HEK293 (cell line): Measurements from ENCODE around the gene MAP3K14.

Experiments used
- CTCF ChIA-PET: fragments of 350-600 bp; formaldehyde crosslinking; extraction: SDS; loops from one replicate; lab custom pipeline; 2021; ENCODE audit warnings: antibody characterized with exemption; lab: Yijun Ruan, JAX
- POLR2A ChIA-PET: fragments of 300-600 bp; formaldehyde crosslinking; extraction: SDS; loops from one replicate; lab custom pipeline; 2020; ENCODE audit warnings: antibody characterized with exemption, inconsistent platforms; lab: Yijun Ruan, JAX
- H3K27ac ChIP-seq: fragments of 200-500 bp; sonication (Bioruptor generic); 2 replicates; pipeline ENCODE4 v1.5.1; 2014; ENCODE audit warnings: low read depth, low read length, control low read depth, inconsistent platforms; ENCODE audit errors: extremely low read depth
- H3K36me3 ChIP-seq, 2 experiments: fragments of 200-500 bp in 1 of 2; sonication (Bioruptor generic) in 1 of 2; 1 replicate in 1 of 2; 2 replicates in 1 of 2; pipeline ENCODE4 v1.5.1; 2014 to 2017; ENCODE audit warnings: inconsistent platforms in 2 of 2, low read length in 2 of 2; ENCODE audit not compliant: control insufficient read depth in 2 of 2, insufficient read depth in 1 of 2
- H3K4me1 ChIP-seq: fragments of 200-500 bp; sonication (Bioruptor generic); 2 replicates; pipeline ENCODE4 v1.5.1; 2014; ENCODE audit warnings: mild to moderate bottlenecking, low read length, inconsistent platforms; ENCODE audit not compliant: control insufficient read depth, insufficient read depth
- H3K4me3 ChIP-seq: 2 replicates; pipeline ENCODE4 v1.5.1; 2011; ENCODE audit warnings: low read depth, mild to moderate bottlenecking, control low read depth, low read length, moderate library complexity
- H3K9me3 ChIP-seq: fragments of 200-500 bp; sonication (Bioruptor generic); 2 replicates; pipeline ENCODE4 v1.5.1; 2014; ENCODE audit warnings: low read depth, low read length, inconsistent platforms; ENCODE audit not compliant: control insufficient read depth, insufficient read depth
- BCL11A ChIP-seq: fragments of 450-650 bp; formaldehyde crosslinking; IDR thresholded peaks from 2 replicates; pipeline ENCODE4 v1.5.1; 2016; ENCODE audit warnings: low read depth, missing biosample characterization, missing genetic modification characterization
- FEZF1 ChIP-seq: fragments of 450-650 bp; formaldehyde crosslinking; IDR thresholded peaks from 2 replicates; pipeline ENCODE4 v1.5.1; 2016; ENCODE audit warnings: missing biosample characterization, missing genetic modification characterization
- GFI1B ChIP-seq: fragments of 450-650 bp; formaldehyde crosslinking; IDR thresholded peaks from 2 replicates; pipeline ENCODE4 v1.5.1; 2016; ENCODE audit warnings: missing biosample characterization, missing genetic modification characterization
- GLIS2 ChIP-seq: fragments of 450-650 bp; formaldehyde crosslinking; IDR thresholded peaks from 2 replicates; pipeline ENCODE4 v1.5.1; 2016; ENCODE audit warnings: missing biosample characterization, missing genetic modification characterization
- HOXC10 ChIP-seq: sonication (generic); formaldehyde crosslinking; IDR thresholded peaks from 2 replicates; pipeline ENCODE4 v1.8.1; 2023; ENCODE audit warnings: mild to moderate bottlenecking, missing genetic modification reagents
- KLF1 ChIP-seq: fragments of 450-650 bp; formaldehyde crosslinking; IDR thresholded peaks from 2 replicates; pipeline ENCODE4 v1.5.1; 2016; ENCODE audit warnings: missing biosample characterization, missing genetic modification characterization
- RBAK ChIP-seq: fragments of 450-650 bp; formaldehyde crosslinking; IDR thresholded peaks from 2 replicates; pipeline ENCODE4 v1.5.1; 2016; ENCODE audit warnings: missing biosample characterization, missing genetic modification characterization
- SCRT1 ChIP-seq: fragments of 450-650 bp; formaldehyde crosslinking; IDR thresholded peaks from 2 replicates; pipeline ENCODE4 v1.5.1; 2016; ENCODE audit warnings: missing biosample characterization, missing genetic modification characterization, borderline replicate concordance
- ZBTB1 ChIP-seq: fragments of 450-650 bp; formaldehyde crosslinking; IDR thresholded peaks from 2 replicates; pipeline ENCODE4 v1.5.1; 2016; ENCODE audit warnings: missing biosample characterization, missing genetic modification characterization
- ZBTB48 ChIP-seq: fragments of 450-650 bp; formaldehyde crosslinking; IDR thresholded peaks from 2 replicates; pipeline ENCODE4 v1.5.1; 2016; ENCODE audit warnings: missing biosample characterization, missing genetic modification characterization
- ZNF114 ChIP-seq: fragments of 450-650 bp; formaldehyde crosslinking; IDR thresholded peaks from 2 replicates; pipeline ENCODE4 v1.5.0; 2017; ENCODE audit warnings: missing biosample characterization, missing genetic modification characterization
- ZNF133 ChIP-seq: fragments of 450-650 bp; formaldehyde crosslinking; IDR thresholded peaks from 2 replicates; pipeline ENCODE4 v1.5.1; 2016; ENCODE audit warnings: missing biosample characterization, missing genetic modification characterization
- ZNF174 ChIP-seq: fragments of 450-650 bp; formaldehyde crosslinking; IDR thresholded peaks from 2 replicates; pipeline ENCODE4 v1.5.0; 2017; ENCODE audit warnings: missing biosample characterization, mild to moderate bottlenecking, missing genetic modification characterization
- ZNF311 ChIP-seq: fragments of 450-650 bp; formaldehyde crosslinking; IDR thresholded peaks from 2 replicates; pipeline ENCODE4 v1.5.1; 2017; ENCODE audit warnings: missing biosample characterization, missing genetic modification characterization, borderline replicate concordance
- ZNF350 ChIP-seq: fragments of 450-650 bp; formaldehyde crosslinking; IDR thresholded peaks from 2 replicates; pipeline ENCODE4 v1.5.0; 2017; ENCODE audit warnings: missing biosample characterization, mild to moderate bottlenecking, missing genetic modification characterization
- ZNF433 ChIP-seq: fragments of 450-650 bp; formaldehyde crosslinking; IDR thresholded peaks from 2 replicates; pipeline ENCODE4 v1.5.1; 2016; ENCODE audit warnings: missing biosample characterization, missing genetic modification characterization, low read depth
- ZNF473 ChIP-seq: fragments of 450-650 bp; formaldehyde crosslinking; IDR thresholded peaks from 2 replicates; pipeline ENCODE4 v1.5.1; 2017; ENCODE audit warnings: missing biosample characterization, missing genetic modification characterization
- ZNF501 ChIP-seq: fragments of 450-650 bp; formaldehyde crosslinking; IDR thresholded peaks from 2 replicates; pipeline ENCODE4 v1.5.1; 2016; ENCODE audit warnings: missing biosample characterization, missing genetic modification characterization
- ZNF626 ChIP-seq: fragments of 450-650 bp; sonication (Bioruptor Pico); formaldehyde crosslinking; IDR thresholded peaks from 2 replicates; pipeline ENCODE4 v1.5.1; 2018; ENCODE audit warnings: missing biosample characterization, missing genetic modification characterization, inconsistent platforms
- ZNF660 ChIP-seq: fragments of 450-650 bp; IDR thresholded peaks from 2 replicates; pipeline ENCODE4 v1.5.1; 2018; ENCODE audit warnings: missing biosample characterization, mild to moderate bottlenecking, missing genetic modification characterization
- ZNF76 ChIP-seq: fragments of 450-650 bp; formaldehyde crosslinking; IDR thresholded peaks from 2 replicates; pipeline ENCODE4; 2016; ENCODE audit warnings: low read depth, missing biosample characterization, missing genetic modification characterization, borderline replicate concordance
- TF ChIP-seq, protein P1 (sequence below): fragments of 450-650 bp; IDR thresholded peaks from 2 replicates; pipeline ENCODE4 v1.5.1; 2018; ENCODE audit warnings: missing biosample characterization, mild to moderate bottlenecking, missing genetic modification characterization
- TF ChIP-seq, protein P2 (sequence below): fragments of 450-650 bp; formaldehyde crosslinking; IDR thresholded peaks from 2 replicates; pipeline ENCODE4 v1.5.1; 2016; ENCODE audit warnings: missing biosample characterization, missing genetic modification characterization
- TF ChIP-seq, protein P3 (sequence below): fragments of 450-650 bp; formaldehyde crosslinking; IDR thresholded peaks from 2 replicates; pipeline ENCODE4 v1.5.1; 2016; ENCODE audit warnings: missing biosample characterization, missing genetic modification characterization
- TF ChIP-seq, protein P4 (sequence below): fragments of 450-650 bp; formaldehyde crosslinking; IDR thresholded peaks from 2 replicates; pipeline ENCODE4 v1.5.1; 2016; ENCODE audit warnings: missing biosample characterization, missing genetic modification characterization, borderline replicate concordance

The MAP3K14 gene

DNA sequence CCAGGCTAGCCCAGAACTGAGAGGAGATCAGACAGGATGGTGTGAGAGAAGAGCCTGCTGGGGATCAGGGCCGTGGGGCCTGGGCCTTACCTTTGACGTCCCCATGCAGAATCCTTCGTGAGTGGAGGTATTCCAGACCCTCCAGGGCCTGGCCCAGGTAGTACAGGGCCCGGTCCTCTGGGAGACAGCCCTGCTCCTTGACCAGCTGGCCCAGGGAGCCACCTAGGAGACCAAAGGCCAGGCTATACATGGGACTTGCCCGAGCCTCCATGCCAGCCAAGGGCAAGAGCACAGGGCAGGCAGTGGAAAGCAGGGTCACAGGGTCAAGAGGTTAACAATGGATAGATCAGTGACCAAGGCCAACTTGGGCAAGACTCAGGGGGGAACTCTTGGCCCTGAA is 42.8 kb downstream of the MAP3K14 start:
- Histone ChIP-seq H3K36me3 (peaks cover 18 to 43% of the 10 kb centered on the region in 2 experiments; a peak in 2 of 3 replicates), H3K27ac (no peak overlapping the region), H3K9me3 (no peaks in the 10 kb centered on the region), H3K4me1 (peaks cover 5% of the 10 kb centered on the region), H3K4me3 (no peak overlapping the region)
- POLR2A ChIA-PET, result no interaction called here
- TF ChIP-seq KLF1, result no peak
- no peak for TF ChIP-seq ZNF350 (tag by site-specific recombination)
- TF ChIP-seq ZNF501, result no peak
- no peak for TF ChIP-seq ZNF76 (tag by site-specific recombination)
- no peak for TF ChIP-seq ZNF473 (tag by site-specific recombination)
- TF ChIP-seq GLIS2 (tag by site-specific recombination), result no peak
- no peak for TF ChIP-seq FEZF1
- CTCF ChIA-PET, result interaction anchor here (0.7 to 12.0 kb wide), 6 partner anchors 10 to 116 kb away, joined by 3 to 357 read pairs (median 5); no protein-coding TSS in a partner anchor

DNA sequence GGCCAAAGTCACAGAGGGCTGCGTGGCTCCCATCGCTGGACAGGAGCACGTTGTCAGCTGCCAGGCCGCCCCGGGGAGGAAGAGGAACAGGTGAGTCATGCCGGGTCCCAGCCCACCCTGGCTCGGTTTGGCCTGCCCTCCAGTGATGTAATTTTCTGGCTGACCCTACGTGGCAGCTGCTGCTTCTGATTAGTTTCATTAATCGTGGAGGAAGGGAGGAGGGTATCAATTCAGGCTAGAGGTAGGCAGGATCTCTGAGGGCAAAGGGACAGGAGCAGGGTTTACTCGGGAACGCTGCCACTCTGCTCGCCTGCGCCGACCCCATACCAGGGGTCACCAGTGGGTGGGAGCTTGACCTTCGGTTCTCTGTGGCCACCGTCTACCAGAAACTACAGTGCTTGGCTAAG is 43.3 kb downstream of the MAP3K14 start:
- TF ChIP-seq ZNF133 (tag by site-specific recombination), result no peak
- TF ChIP-seq ZNF350 (tag by site-specific recombination), result no peak
- no peak for TF ChIP-seq ZNF433
- no peak for TF ChIP-seq ZNF311 (tag by site-specific recombination)
- no peak for TF ChIP-seq ZNF114
- no peak for TF ChIP-seq ZBTB48
- TF ChIP-seq, protein P1, sequence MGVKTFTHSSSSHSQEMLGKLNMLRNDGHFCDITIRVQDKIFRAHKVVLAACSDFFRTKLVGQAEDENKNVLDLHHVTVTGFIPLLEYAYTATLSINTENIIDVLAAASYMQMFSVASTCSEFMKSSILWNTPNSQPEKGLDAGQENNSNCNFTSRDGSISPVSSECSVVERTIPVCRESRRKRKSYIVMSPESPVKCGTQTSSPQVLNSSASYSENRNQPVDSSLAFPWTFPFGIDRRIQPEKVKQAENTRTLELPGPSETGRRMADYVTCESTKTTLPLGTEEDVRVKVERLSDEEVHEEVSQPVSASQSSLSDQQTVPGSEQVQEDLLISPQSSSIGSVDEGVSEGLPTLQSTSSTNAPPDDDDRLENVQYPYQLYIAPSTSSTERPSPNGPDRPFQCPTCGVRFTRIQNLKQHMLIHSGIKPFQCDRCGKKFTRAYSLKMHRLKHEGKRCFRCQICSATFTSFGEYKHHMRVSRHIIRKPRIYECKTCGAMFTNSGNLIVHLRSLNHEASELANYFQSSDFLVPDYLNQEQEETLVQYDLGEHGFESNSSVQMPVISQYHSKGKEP (tag by site-specific recombination), result no peak
- TF ChIP-seq, protein P2, sequence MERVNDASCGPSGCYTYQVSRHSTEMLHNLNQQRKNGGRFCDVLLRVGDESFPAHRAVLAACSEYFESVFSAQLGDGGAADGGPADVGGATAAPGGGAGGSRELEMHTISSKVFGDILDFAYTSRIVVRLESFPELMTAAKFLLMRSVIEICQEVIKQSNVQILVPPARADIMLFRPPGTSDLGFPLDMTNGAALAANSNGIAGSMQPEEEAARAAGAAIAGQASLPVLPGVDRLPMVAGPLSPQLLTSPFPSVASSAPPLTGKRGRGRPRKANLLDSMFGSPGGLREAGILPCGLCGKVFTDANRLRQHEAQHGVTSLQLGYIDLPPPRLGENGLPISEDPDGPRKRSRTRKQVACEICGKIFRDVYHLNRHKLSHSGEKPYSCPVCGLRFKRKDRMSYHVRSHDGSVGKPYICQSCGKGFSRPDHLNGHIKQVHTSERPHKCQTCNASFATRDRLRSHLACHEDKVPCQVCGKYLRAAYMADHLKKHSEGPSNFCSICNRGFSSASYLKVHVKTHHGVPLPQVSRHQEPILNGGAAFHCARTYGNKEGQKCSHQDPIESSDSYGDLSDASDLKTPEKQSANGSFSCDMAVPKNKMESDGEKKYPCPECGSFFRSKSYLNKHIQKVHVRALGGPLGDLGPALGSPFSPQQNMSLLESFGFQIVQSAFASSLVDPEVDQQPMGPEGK (tag by site-specific recombination), result no peak
- no peak for TF ChIP-seq ZNF660
- no peak for TF ChIP-seq ZBTB1 (tag by site-specific recombination)
- no peak for TF ChIP-seq ZNF626 (tag by site-specific recombination)
- TF ChIP-seq GFI1B (tag by site-specific recombination), result no peak
- no peak for TF ChIP-seq HOXC10
- no peak for TF ChIP-seq ZNF174 (tag by site-specific recombination)
- Histone ChIP-seq H3K9me3 (no peaks in the 10 kb centered on the region), H3K36me3 (peaks cover 19 to 48% of the 10 kb centered on the region in 2 experiments; a peak in 2 of 3 replicates), H3K4me3 (no peak overlapping the region), H3K27ac (no peak overlapping the region), H3K4me1 (peaks cover 5% of the 10 kb centered on the region)
- ChIA-PET CTCF (interaction anchor here (0.9 to 12.0 kb wide), 5 partner anchors 10 to 117 kb away, joined by 3 to 357 read pairs (median 5); no protein-coding TSS in a partner anchor), POLR2A (no interaction called here)

DNA sequence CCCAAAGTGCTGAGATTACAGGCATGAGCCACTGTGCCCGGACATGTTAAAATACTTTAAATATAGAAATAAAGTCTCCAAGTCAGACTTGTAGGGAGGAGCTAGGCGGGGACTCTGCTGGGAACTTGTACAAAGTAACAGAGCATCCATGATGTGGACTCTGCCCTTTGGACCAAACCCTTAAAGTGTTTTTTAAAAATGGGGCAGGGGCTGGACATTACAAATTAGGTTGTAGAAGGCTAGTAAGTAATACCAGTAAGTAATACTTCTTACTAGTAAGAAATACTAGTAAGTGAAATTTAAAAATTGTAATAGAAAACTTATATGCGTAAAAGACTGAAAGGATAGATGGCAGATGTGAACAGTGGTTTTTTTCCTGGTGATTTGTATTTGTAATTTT is 45.2 kb downstream of the MAP3K14 start:
- ChIA-PET CTCF (interaction anchor here (0.6 to 12.0 kb wide), 22 partner anchors 11 to 560 kb away, joined by 3 to 357 read pairs (median 4); partner anchors contain the start of genes ACBD4, HEXIM1 and MAP3K14), POLR2A (interaction anchor here (0.6 kb wide), 1 partner anchor 56 kb away, joined by 3 read pairs; no protein-coding TSS in a partner anchor)
- H3K9me3 ChIP-seq, result no peaks in the 10 kb centered on the region
- no peak overlapping the region for H3K27ac ChIP-seq
- H3K36me3 ChIP-seq, result peaks cover 25 to 67% of the 10 kb centered on the region in 2 experiments; a peak in 2 of 3 replicates
- H3K4me1 ChIP-seq, result no peaks in the 10 kb centered on the region
- H3K4me3 ChIP-seq, result no peak overlapping the region
- TF ChIP-seq, protein P3, sequence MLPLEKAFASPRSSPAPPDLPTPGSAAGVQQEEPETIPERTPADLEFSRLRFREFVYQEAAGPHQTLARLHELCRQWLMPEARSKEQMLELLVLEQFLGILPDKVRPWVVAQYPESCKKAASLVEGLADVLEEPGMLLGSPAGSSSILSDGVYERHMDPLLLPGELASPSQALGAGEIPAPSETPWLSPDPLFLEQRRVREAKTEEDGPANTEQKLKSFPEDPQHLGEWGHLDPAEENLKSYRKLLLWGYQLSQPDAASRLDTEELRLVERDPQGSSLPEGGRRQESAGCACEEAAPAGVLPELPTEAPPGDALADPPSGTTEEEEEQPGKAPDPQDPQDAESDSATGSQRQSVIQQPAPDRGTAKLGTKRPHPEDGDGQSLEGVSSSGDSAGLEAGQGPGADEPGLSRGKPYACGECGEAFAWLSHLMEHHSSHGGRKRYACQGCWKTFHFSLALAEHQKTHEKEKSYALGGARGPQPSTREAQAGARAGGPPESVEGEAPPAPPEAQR (tag by site-specific recombination), result no peak
- TF ChIP-seq RBAK (tag by site-specific recombination), result no peak
- no peak for TF ChIP-seq BCL11A
- TF ChIP-seq, protein P4, sequence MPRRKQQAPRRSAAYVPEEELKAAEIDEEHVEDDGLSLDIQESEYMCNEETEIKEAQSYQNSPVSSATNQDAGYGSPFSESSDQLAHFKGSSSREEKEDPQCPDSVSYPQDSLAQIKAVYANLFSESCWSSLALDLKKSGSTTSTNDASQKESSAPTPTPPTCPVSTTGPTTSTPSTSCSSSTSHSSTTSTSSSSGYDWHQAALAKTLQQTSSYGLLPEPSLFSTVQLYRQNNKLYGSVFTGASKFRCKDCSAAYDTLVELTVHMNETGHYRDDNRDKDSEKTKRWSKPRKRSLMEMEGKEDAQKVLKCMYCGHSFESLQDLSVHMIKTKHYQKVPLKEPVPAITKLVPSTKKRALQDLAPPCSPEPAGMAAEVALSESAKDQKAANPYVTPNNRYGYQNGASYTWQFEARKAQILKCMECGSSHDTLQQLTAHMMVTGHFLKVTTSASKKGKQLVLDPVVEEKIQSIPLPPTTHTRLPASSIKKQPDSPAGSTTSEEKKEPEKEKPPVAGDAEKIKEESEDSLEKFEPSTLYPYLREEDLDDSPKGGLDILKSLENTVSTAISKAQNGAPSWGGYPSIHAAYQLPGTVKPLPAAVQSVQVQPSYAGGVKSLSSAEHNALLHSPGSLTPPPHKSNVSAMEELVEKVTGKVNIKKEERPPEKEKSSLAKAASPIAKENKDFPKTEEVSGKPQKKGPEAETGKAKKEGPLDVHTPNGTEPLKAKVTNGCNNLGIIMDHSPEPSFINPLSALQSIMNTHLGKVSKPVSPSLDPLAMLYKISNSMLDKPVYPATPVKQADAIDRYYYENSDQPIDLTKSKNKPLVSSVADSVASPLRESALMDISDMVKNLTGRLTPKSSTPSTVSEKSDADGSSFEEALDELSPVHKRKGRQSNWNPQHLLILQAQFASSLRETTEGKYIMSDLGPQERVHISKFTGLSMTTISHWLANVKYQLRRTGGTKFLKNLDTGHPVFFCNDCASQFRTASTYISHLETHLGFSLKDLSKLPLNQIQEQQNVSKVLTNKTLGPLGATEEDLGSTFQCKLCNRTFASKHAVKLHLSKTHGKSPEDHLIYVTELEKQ (tag by site-specific recombination), result no peak
- no peak for TF ChIP-seq SCRT1 (tag by site-specific recombination)
